ENCODE results near the gene RABGGTA.
A peak's percentile ranks its signal among the peaks of the same experiment; 100 is the strongest.

Gene RABGGTA

DNA sequence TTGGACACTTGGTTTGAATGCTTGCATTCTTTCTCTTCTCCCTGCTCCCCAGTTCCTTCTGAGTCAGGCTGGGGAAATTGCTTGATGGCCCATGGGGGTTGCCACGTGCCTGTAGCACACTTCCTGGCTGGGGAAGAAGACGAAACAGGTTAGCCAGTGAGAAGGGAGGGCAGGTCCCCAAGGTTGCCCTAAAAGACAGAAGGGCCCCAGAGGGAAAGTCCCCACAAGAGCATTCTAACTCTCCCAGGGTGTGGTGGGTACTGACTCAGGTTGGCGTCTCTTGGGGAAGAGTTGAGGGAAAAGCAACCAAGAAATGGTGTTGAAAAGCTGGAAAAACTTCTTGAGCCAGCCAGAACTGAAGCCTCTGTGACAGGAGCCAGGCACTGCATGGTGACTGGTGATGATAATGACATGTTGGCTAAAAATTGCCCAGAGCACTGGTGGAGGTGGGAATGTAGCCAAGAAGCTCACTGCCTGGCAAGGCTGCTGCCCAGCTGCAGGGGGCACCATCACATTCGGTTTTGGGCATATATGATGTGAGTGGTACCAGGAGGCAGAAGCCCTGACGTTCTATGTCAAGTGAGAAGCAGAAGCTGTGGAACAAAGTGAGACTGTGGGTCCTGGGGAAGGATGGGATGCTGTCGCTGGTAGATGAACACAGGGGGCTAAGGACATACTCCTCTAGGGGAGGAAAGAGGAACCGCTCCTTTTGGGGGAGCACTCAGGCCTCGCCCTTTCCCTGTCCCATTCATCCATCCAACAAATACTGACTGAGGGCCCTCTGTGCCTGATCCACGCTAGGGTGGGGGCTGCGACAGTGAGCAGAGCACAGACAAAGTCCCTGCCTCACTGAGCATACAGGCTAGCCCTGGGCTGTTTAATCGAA is 8.1 kb upstream of the RABGGTA start:
- peak; percentile 32 for DNase-seq (ENCODE audit: low spot score)

DNA sequence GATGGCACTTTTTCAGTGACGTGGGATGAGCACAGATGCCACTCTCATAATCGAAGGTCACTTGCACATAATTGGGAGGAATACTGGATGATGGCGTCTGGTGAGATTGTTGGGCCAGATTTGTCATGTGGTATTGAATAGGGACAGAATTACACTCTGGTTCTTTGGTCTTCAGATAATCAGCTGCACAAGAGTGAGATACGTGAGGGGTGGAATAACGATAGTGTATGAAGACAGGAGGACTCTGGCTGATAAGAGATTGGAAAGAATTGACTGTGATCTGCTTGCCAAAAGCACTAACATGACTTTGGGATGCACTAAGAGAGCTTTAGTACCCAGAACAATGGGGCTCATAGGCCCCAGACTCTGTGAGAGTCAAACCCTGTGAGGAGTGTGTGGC is 7.0 kb upstream of the RABGGTA start:
- DNase-seq (ENCODE audit: low spot score), result no peak

DNA sequence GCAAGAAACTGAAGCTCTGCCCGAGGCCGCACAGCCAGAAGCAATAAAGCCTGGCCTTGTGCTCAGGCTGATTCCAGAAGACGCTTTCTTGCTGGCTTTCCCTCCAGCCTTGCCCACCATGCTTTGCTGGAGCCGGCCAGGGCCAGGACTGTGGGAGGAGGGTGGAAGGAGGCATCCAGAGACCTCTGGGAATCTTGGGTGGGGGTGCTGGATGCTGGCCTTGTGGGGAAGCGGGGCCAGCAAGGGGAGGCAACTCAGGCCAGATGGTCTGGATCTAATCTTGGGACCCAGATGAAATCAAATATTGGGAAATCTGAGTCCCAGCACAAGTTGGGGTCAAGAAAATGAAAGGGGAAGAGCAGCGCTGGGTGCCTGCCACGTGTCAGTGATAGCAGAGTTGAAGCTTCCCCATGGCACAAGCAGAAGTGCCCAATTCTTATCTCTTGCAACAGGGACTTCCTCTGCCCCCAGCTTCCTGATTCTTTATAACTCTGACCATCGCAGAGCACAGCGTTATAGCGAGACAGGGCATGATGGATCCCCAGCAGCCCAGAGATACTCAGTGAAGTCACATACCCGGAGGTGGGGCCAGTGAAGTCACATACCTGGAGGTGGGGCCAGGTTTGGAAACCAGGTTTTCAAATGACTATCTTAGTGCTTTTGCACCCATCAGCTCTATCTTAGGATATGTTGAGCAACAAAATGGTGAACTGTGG is 6.4 kb upstream of the RABGGTA start:
- DNase-seq (ENCODE audit: low spot score), result no peak

DNA sequence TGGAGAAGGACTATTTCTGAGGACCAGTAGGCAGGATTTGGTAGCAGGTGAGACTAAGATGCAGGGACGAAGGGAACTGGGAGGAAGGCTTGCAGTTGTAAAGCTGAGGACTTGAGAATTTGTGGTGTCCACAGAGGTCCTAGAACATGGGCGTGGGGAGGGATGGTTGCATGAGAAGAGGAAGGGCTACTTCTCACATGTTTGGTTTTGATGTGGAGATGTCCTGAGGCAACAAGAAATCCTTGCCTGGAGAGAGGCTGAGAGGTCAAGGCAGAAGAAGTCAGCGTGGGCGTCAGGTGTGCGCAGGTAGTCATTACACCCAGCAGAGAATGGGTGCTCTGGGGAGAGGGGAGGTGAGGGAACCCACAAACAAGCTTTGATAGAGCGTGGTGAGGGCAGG is 5.7 kb upstream of the RABGGTA start:
- DNase-seq (ENCODE audit: low spot score), result no peak

DNA sequence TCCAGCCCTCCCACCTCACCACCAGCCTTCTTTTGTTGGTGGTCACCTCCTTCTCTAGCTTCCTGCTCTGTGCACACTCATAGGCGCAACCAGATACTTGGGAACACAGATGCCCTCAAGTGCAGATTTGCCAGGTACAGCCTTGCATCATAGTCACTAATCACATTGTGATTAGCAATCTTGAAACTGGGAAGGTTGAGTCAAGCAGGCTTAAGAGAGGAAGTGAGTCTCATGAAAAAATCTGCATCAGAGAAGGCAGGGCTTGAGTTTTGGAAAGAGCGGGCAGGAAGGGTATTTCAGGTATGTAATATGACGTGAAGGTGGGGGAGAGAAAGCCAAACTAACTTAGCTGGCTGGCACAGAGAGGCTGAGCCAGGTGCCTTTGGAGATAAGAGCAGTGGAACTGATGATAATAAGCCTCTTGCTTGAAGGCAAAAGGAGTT is 2.7 kb upstream of the RABGGTA start:
- peak; percentile 19 for DNase-seq (ENCODE audit: low spot score)

DNA sequence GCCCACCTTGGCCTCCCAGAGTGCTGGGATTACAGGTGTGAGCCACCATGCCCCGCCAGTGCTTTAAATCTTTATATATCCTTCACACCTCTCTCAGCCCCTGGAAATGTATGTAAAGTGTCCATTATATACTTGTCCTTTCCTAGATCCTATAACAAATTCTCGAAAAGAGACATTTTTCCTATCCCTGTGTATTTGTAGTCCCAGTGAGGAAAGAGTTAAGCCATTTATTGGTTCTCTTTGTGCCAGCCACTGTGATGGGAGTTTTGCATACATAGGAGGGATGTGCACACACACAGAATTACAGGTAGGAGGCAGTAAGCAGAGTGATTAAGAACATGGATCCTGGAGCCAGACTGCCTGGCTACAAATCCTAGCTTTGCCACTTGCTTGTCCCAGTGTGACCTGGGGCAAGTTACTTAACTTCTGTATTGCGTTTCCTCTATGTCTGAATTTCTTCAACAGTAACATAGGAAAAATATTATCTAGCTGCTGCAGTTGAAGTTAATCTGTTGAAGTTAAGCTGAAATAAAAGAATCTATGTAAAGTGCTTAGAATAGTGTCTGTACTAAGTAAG is 2.1 kb upstream of the RABGGTA start:
- peak; percentile 20 for DNase-seq (ENCODE audit: low spot score)

DNA sequence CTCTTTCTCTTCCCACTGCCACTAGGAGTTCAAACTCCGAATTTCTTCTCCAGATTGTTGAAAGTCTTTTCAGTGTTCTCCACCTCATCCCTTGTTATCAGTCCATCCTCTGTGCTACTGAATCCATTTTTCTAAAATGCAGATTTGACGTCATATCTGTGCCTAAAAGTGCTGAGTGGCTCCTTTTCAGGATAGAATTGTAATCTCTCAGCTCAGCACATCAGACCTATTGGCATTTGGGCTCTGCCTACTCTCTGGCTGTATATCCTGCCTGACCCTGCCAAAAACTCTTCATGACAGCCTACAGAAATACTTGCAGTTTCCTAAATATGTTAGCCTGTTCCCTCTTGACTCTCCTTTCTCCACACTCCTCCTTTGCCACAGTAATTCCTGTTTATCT is 1.1 kb upstream of the RABGGTA start:
- DNase-seq (ENCODE audit: low spot score), result no peak

DNA sequence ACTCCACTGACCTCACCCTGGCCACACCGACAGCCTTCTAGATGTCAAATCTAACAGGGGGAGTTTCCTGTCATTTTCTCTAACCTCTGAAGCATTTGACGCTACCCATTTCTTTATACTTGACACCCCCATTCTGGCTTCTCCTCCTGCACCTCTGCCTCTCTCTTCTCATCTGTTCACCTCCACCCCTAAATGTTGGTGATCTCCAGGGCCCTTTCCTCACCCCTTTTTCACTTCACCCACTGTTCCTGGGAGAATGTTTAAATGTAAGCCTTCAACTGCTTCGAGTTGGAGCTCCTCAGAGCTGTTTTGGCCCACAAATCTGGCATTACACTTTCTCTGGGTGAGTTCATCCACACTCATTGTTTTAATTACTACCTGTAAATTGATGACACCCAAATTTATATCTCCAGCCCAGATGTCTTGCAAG is 452 bp upstream of the RABGGTA start:
- DNase-seq (ENCODE audit: low spot score), result no peak

DNA sequence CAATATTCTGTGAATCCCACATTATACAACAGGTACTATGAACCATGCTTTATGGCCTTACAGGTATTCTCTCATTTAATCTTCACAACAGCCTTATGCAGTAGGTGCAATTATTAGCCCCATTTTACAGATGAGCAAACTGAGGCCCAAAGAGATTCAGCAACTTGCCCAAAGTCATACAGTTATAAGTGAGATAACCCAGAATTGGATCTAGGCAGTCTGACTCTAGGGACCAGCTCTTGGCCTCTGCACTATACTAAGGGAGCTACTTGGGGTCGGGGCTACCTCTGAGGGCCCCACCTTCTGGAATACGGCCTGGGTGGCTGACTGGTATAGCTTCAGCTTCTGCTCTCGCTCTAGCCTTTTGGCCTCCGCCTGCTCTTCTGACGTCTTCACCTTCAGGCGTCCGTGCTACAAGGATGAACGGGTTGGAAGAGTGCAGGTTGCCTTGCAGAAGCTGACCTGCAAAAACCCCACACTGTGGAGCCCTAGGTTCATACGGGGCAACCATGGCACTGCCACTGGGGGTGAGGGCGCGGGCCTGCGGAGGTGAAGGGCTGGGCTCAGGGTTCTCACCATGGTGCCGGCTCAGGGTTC is 762 bp downstream of the RABGGTA start:
- no peak for DNase-seq (ENCODE audit: low spot score)

DNA sequence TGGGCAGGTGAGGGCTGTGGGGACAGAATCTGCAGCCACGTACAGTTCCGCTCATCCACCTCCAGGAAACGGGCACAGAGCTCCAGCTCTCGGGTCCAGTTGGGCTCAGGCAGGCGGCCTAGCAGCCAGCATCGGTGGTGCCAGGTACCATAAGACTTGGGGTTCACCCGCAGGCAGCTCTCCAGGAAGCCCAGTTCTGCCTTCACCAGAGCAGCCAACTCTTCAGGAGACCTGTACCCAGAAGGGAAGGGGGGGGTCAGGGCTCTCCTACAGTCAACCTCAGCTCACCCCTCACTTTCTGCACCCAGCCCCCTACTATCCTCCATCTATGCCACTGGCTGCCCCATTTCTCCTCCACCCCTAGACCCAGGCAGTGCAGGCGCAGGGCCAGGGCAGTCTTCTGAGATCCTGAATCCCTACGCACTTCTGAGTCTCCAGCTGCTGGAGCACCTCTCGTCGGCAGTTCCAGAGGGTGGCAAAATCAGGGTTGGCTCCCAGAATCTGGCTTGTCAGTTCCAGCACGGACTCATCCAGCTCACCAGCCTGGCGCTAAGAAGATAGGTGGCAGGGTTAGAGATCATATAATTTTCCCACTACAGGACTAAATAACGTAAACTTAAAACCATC is 1.4 kb downstream of the RABGGTA start:
- no peak for DNase-seq (ENCODE audit: low spot score)

DNA sequence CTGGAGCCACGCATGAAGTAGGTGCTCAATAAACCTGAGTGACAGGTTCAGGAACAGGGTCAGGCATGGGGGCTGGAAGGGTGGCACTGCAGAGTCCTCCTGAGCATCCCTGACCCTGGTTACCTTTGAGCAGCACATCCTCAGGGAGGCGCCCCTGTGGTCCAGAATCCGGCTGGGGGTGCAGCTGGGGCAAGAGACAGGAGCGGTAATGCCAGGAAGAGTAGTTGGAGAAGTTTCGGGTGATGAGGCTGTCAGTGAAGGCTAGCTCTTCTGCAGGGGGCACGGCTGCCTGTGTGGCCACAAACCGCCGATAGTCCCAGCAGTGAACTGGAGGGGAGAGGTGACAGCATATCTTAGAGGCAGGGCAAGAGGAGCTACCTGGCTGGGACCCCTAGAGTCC is 2.0 kb downstream of the RABGGTA start:
- no peak for DNase-seq (ENCODE audit: low spot score)

DNA sequence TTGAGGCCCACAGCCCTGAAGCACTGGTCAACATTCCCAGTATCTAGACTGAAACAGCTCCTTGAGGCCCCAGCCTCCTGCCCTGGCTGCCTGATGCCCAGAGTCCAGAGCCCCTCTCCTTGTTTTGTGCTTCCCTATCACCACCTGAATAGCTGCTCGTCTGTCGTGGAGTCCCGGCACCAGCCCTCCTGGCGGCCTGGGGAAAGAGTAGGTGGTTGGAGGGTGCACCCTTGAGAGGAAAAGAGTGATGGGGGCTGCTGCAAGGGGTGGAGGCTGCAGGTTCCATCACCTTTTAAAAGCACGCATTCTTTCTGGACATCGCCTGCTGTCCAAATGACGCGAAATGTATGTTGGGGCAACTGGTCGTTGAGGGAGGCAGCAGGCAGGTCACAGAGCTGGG is 3.2 kb downstream of the RABGGTA start:
- DNase-seq (ENCODE audit: low spot score), result no peak

DNA sequence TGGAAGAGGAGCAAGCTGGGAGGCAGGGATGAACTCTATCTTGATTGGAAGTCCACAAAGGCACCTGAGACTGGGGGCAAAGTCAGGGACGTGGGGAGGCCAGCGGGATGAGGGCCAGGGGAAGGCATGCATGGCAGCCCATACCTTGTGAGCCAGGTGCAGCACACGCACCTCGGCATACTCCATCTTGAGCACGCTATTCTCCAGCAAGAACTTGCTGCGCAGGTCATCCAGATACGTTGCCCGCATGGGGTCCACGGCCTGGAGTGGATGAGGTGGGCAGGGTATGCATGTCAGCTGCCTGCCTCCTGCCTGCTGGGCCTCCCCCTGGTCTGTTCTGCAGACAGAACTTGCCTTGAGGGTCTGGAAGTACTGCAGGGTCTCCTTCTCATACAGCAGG is 3.9 kb downstream of the RABGGTA start:
- no peak for DNase-seq (ENCODE audit: low spot score)

DNA sequence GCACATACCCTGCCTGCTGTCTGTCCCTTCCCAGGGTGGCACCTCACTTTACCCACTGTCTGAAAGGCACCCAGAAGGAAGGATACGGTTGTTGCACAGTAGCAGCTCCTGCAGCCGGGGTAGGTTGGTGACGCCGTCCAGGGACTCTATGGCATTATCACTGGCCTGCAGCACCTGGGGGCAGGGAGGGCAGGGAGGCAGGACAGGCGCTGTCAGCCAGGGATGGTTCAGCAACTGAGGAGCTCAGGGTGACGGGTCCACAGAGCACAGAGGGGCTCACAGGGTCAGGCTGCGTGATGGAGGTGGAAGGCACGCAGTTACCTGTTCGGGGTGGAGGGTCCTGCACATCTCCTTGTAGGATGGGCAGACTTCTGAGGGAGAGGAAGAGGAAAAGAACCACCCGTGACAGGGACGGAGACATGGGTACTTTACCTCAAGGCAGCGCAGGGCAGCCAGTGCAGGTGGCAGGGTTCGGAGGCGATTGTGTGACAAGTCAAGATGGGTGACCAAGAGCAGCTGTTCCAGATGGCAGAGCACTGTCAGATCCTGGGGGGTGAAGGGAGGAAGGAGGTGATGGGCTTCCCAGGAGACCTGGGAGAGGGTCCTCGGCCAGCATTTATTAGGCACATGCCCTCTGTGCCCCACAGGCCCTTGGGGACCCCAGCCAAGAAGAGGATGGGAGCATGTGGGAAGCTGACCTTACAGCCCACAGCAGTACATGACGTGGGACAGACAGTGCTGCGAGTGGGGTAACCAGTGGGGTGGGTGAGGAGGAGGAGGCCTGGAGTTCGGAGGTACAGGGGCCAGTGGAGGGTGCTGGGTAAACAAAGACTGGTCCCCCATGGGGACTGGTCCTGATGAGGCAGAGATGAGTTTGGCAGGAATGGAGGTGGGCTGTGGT is 4.8 kb downstream of the RABGGTA start:
- DNase-seq (ENCODE audit: low spot score), result no peak

DNA sequence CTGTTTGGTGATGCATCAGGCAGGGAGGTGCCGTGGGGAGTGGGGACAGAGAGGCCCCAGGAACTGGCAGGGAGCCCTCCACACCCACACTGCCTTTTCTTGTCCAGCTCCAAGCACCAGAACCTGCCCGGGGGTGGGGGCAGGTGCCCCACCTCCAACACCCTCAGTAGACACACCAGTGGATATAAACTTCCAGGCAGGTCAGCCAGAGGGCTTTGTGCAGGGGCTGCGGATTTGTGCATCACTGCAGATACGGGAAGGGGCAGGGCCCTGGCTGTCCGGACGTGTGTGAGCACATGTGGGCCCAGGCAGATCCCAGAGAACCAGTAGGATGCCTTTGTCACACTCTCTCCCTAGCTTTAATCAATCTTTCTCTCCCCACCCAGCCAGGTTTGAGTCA is 7.1 kb downstream of the RABGGTA start:
- DNase-seq (ENCODE audit: low spot score), result no peak

DNA sequence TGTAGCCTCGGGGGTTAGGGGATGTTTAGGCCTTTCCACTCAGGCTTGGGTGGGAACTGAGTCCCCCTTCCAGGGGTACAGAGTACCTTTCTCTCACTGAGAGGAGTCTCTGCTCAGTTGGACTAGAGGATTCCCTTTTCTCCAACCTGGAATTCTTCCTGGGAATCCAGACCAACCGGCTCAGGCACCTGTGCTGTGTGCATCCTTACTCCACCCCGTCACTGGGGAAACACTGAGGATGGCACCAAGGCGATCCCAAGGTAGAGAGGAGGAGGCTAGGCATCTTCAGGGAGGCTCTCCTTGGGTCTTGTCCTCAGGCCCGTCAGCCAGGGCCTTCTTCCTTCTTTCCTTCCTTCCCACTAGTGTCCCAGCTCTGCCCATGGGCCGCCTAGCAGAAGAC is 7.5 kb downstream of the RABGGTA start:
- no peak for DNase-seq (ENCODE audit: low spot score)

DNA sequence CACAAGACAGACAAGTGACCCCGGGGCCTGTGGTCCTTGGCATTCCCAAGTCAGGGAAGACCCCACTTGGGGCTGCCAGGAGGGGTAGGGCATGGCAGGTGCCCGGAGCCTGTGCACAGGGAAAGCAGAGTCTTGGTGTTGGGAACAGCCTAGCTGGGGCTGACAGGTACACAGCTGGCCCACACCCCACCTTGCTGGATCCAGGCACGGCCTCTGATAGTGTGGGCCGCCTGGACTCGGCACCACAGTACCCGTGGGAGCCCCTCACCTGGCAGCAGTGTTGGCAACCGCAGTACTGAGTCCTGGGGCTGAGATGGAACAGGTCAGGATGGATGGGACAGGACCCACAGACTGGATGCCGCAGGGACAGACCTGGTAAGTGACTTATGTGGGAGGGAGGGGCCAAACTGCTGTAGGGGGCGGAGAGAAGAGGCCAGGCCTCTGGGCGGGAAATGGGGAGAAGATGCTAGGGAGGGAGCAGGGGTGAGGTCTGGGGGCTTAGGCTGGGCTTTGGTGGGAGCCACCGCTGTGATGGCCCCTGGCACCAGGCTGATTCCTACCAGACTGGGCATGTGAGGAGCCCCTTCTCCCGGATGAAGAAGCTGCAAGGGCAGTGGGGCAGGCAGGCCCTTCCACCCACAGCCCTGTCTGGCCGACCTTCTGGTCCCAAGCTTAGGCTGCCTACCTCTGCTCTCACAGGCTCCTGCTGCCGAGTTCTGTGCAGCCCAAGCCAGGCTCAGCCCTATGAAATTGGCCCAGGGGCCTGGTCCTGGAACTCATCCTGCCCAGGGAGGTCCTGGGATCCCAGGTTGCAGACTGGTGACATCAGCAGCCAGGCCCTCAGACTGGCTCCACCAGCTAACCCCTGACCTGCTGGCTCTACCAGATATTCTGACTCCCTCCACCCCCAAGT is 8.3 kb downstream of the RABGGTA start, which contains the start of gene TGM1:
TGM1 (minus strand) TSS at position 357 of the 913 bp plus-strand sequence. CDS start 825 bp downstream, outside the sequence.
- no peak for DNase-seq (ENCODE audit: low spot score)

DNA sequence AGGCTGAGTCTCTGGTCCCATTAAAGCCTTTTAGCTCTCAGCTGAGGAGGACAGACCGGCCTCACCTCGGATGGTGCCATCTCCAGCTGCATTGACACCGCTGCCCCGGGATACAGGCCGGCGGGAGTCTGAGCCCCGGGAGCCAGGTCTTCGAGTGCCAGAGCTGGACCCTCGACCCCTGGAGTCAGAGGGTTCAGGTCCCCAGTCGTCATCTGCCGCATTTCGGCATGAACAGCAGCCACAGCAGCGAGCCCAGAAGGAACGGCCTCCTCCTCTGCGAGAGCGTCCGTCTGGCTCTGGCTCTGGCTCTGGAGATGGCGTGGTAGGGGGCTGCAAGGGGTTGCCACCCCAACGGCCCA is 9.4 kb downstream of the RABGGTA start:
- no peak for DNase-seq (ENCODE audit: low spot score)

DNA sequence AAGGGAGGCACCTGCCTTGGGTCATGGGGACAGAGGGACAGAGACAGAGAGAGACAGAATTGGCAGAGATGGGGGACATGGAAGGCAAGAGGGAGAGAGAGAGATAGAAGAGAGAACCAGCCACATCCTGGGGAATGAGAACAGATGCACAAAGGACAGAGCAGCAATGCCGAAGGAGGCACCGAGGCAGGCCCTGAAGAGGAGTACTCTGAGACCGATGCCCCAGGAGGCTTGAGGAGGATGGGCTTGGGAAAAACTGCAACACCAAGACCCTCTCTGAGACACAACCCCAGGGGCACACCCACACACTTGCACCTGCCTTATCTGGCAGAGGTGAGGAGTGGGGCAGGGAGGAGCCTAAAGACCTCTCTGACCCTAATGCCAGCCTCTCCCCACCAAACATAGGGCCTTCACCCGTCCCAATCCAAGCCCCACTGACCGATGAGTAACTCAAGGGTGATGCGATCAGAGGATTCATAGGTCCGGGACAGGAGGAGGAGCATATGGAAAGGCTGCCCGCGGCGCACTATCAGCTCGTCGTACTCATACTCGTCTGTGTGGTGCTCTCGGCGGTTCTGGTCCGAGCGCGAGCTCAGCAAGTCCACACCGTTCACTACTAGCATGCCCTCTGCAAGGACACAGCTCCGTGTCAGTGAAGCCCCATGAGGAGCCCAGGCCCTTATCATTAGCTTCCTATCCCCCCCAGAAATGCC is 10.0 kb downstream of the RABGGTA start:
- no peak for DNase-seq (ENCODE audit: low spot score)

Measured in NAMALWA (cell line).